IMR-90 (cell line): ENCODE data around the gene RP2. TPM values are rescaled to one million over a fixed set of nuclear protein-coding genes. Genes with fewer than 3 reads are reported as not detected.

Source experiments
- ATAC-seq: fragments of 200-7000 bp; cut with Tn5 transposase; 2 replicates; pipeline ENCODE4 v1.9.1; 2020; ENCODE audit warnings: low read depth, mild to moderate bottlenecking, moderate library complexity
- BruUV-seq: library from RNA; stranded (reverse); fragments of 400-500 nt; replicated peaks from 2 replicates; lab custom pipeline; 2021; lab: Mats Ljungman, UMichigan
- CTCF ChIA-PET: fragments of 300-600 bp; formaldehyde crosslinking; extraction: SDS; loops from one replicate; lab custom pipeline; 2021; ENCODE audit warnings: antibody characterized with exemption; lab: Yijun Ruan, JAX
- POLR2A ChIA-PET: fragments of 300-600 bp; sonication (Branson Sonifier 250); formaldehyde crosslinking; loops from one replicate; lab custom pipeline; 2022; ENCODE audit warnings: antibody characterized with exemption; ENCODE audit not compliant: unreplicated experiment; lab: Charles Lee
- DNase-seq: peaks from one replicate; pipeline ENCODE4 v3.0.0; 2013
- H2AFZ ChIP-seq: replicated peaks from 2 replicates; pipeline ENCODE3; 2013; ENCODE audit warnings: low read length, mild to moderate bottlenecking; ENCODE audit not compliant: poor library complexity
- H2AK5ac ChIP-seq: 2 replicates; pipeline ENCODE4 v1.6.1; 2013; ENCODE audit warnings: low read depth, low read length, inconsistent platforms
- H2AK9ac ChIP-seq: replicated peaks from 2 replicates; pipeline ENCODE3; 2013; ENCODE audit warnings: mild to moderate bottlenecking, low read depth, low read length, moderate library complexity; ENCODE audit not compliant: poor library complexity
- H2BK120ac ChIP-seq: 2 replicates; pipeline ENCODE4 v1.6.1; 2013; ENCODE audit warnings: low read depth, low read length, inconsistent platforms
- H2BK15ac ChIP-seq: 3 replicates; pipeline ENCODE4 v1.6.1; 2013; ENCODE audit warnings: low read depth, low read length, inconsistent platforms
- H2BK20ac ChIP-seq: 2 replicates; pipeline ENCODE4 v1.6.1; 2013; ENCODE audit warnings: low read depth, mild to moderate bottlenecking, inconsistent platforms, low read length, moderate library complexity
- H2BK5ac ChIP-seq: 2 replicates; pipeline ENCODE4 v1.6.1; 2013; ENCODE audit warnings: mild to moderate bottlenecking, low read depth, low read length, inconsistent platforms; ENCODE audit not compliant: poor library complexity, severe bottlenecking
- H3K14ac ChIP-seq: replicated peaks from 2 replicates; pipeline ENCODE4 v1.6.1; 2013; ENCODE audit warnings: low read depth, low read length, inconsistent platforms
- H3K18ac ChIP-seq: 2 replicates; pipeline ENCODE4 v1.6.1; 2013; ENCODE audit warnings: low read depth, low read length, control low read depth
- H3K23ac ChIP-seq: 2 replicates; pipeline ENCODE4 v1.6.1; 2013; ENCODE audit warnings: low read depth, low read length, inconsistent platforms
- H3K27ac ChIP-seq: 2 replicates; pipeline ENCODE4 v1.5.1; 2013; ENCODE audit warnings: mild to moderate bottlenecking, control low read depth, low read length; ENCODE audit not compliant: insufficient read depth
- H3K27me3 ChIP-seq: 2 replicates; pipeline ENCODE4 v1.6.1; 2013; ENCODE audit warnings: low read length; ENCODE audit not compliant: control insufficient read depth, insufficient read depth
- H3K36me3 ChIP-seq: 2 replicates; pipeline ENCODE4 v1.6.1; 2013; ENCODE audit warnings: low read length, mixed read lengths; ENCODE audit not compliant: control insufficient read depth, insufficient read depth
- H3K4ac ChIP-seq: 2 replicates; pipeline ENCODE4 v1.6.1; 2013; ENCODE audit warnings: low read depth, low read length, inconsistent platforms
- H3K4me1 ChIP-seq: 2 replicates; pipeline ENCODE4 v1.6.1; 2013; ENCODE audit warnings: low read length, mixed read lengths; ENCODE audit not compliant: control insufficient read depth, insufficient read depth
- H3K4me2 ChIP-seq: 2 replicates; pipeline ENCODE4 v1.6.1; 2013; ENCODE audit warnings: low read depth, mild to moderate bottlenecking, control low read depth, low read length, moderate library complexity
- H3K4me3 ChIP-seq: 2 replicates; pipeline ENCODE4 v1.5.1; 2013; ENCODE audit warnings: low read depth, mild to moderate bottlenecking, control low read depth, low read length, moderate library complexity; ENCODE audit not compliant: insufficient read depth
- H3K56ac ChIP-seq: 2 replicates; pipeline ENCODE4 v1.6.1; 2013; ENCODE audit warnings: low read length, inconsistent platforms; ENCODE audit not compliant: insufficient read depth; ENCODE audit errors: extremely low read depth
- H3K79me1 ChIP-seq, 2 experiments: 2 replicates each; pipeline ENCODE4 v1.6.1; 2013; ENCODE audit warnings: low read length in 2 of 2, inconsistent platforms in 1 of 2, low read depth in 1 of 2
- H3K9ac ChIP-seq: 2 replicates; pipeline ENCODE4 v1.6.1; 2013; ENCODE audit warnings: low read depth, low read length, control low read depth
- H3K9me1 ChIP-seq: 2 replicates; pipeline ENCODE4 v1.6.1; 2013; ENCODE audit warnings: low read length, inconsistent platforms; ENCODE audit not compliant: insufficient read depth
- H3K9me3 ChIP-seq: 2 replicates; pipeline ENCODE4 v1.6.1; 2013; ENCODE audit warnings: low read length; ENCODE audit not compliant: control insufficient read depth, insufficient read depth
- H4K20me1 ChIP-seq: 2 replicates; pipeline ENCODE4 v1.6.1; 2013; ENCODE audit warnings: low read length, inconsistent platforms; ENCODE audit not compliant: insufficient read depth
- H4K5ac ChIP-seq: 2 replicates; pipeline ENCODE4 v1.6.1; 2013; ENCODE audit warnings: mild to moderate bottlenecking, low read depth, low read length, control low read depth
- H4K8ac ChIP-seq, 2 experiments: 2 replicates each; pipeline ENCODE4 v1.6.1; 2013; ENCODE audit warnings: low read depth in 2 of 2, low read length in 2 of 2, control low read depth in 1 of 2, inconsistent platforms in 1 of 2
- H4K91ac ChIP-seq: 2 replicates; pipeline ENCODE4 v1.6.1; 2013; ENCODE audit warnings: low read depth, low read length, inconsistent platforms; ENCODE audit not compliant: insufficient read depth
- CHD1 ChIP-seq: IDR thresholded peaks from 2 replicates; pipeline ENCODE4 v1.6.1; 2012; ENCODE audit warnings: low read depth, low read length, improper control_type of control experiment
- CTCF ChIP-seq: conservative IDR thresholded peaks from 2 replicates; pipeline ENCODE4 v1.5.1; 2012; ENCODE audit warnings: mild to moderate bottlenecking, low read depth, low read length, improper control_type of control experiment
- FOS ChIP-seq: fragments of 150-350 bp; IDR thresholded peaks from 2 replicates; pipeline ENCODE4 v1.6.1; 2016; ENCODE audit warnings: low read depth, low read length
- MAFK ChIP-seq: IDR thresholded peaks from 2 replicates; pipeline ENCODE4 v1.6.1; 2012; ENCODE audit warnings: low read depth, low read length, improper control_type of control experiment
- MAZ ChIP-seq: IDR thresholded peaks from 2 replicates; pipeline ENCODE4 v1.6.1; 2012; ENCODE audit warnings: low read depth, mild to moderate bottlenecking, low read length, improper control_type of control experiment, moderate library complexity, borderline replicate concordance
- NFE2L2 ChIP-seq: fragments of 150-350 bp; IDR thresholded peaks from 2 replicates; pipeline ENCODE4 v1.6.1; 2016; ENCODE audit warnings: low read depth, mild to moderate bottlenecking, low read length
- RAD21 ChIP-seq: IDR thresholded peaks from 2 replicates; pipeline ENCODE4 v1.6.1; 2012; ENCODE audit warnings: low read length, improper control_type of control experiment
- RCOR1 ChIP-seq: IDR thresholded peaks from 2 replicates; pipeline ENCODE4 v1.6.1; 2012; ENCODE audit warnings: mild to moderate bottlenecking, low read length, improper control_type of control experiment; ENCODE audit not compliant: insufficient replicate concordance
- USF2 ChIP-seq: fragments of 150-350 bp; IDR thresholded peaks from 2 replicates; pipeline ENCODE4 v1.6.1; 2017; ENCODE audit warnings: mild to moderate bottlenecking, antibody characterized with exemption, low read length, low read depth
- dilution Hi-C: fragments of 300-500 bp; cut with HindIII; formaldehyde crosslinking; loops from one replicate; pipeline ENCODE4 v1.14.3; 2018; ENCODE audit warnings: low sequenced_read_pairs; ENCODE audit not compliant: unreplicated experiment
- in situ Hi-C: fragments of 300-500 bp; cut with MboI; formaldehyde crosslinking; loops from 3 replicates; pipeline ENCODE4 v1.14.3; 2019; ENCODE audit warnings: low sequenced_read_pairs, inconsistent platforms, mixed read lengths
- intact Hi-C: fragments of 100-400 bp; cut with micrococcal nuclease; formaldehyde crosslinking; loops from 2 replicates; pipeline ENCODE4 v1.10.0; 2022
- polyA plus RNA-seq, 3 experiments: library from polyadenylated mRNA; depleted of rRNA; stranded (reverse); fragments of >200 nt; gene quantifications; 2 replicates each; pipeline ENCODE4 v1.2.3, GENCODE V29; 2012; ENCODE audit warnings: low replicate concordance in 1 of 3
- total RNA-seq: library from RNA; depleted of rRNA; stranded (reverse); fragments of >200 nt; gene quantifications from 2 replicates; pipeline ENCODE4 v1.2.3, GENCODE V29; 2012

Gene RP2
- total and polyA plus RNA-seq, 2 of the 4 experiments (the other 2 are of a cell fraction), result 6.8 to 17.0 TPM

- Histone ChIP-seq H3K4me3 (no peak overlapping the region), H2BK20ac (no peak overlapping the region), H3K27ac (no peak overlapping the region), H2BK5ac (no peak overlapping the region), H3K4me1 (0 out of 2 replicates have a peak, but pooled peaks cover 2% of the 10 kb centered on the region), H3K4me2 (no peak overlapping the region), H3K36me3 (no peaks in the 10 kb centered on the region), H2AK9ac (no peak overlapping the region), H3K14ac (no peak overlapping the region), H3K18ac (no peak overlapping the region), H3K27me3 (no peaks in the 10 kb centered on the region), H3K79me1 (peaks cover 0 to 2% of the 10 kb centered on the region in 2 experiments; a peak in 2 of 4 replicates), H4K5ac (no peak overlapping the region), H3K9me3 (peaks cover 2% of the 10 kb centered on the region), H2BK120ac (no peak overlapping the region), H3K9ac (no peak overlapping the region), H3K4ac (no peak overlapping the region), H2BK15ac (no peak overlapping the region), H3K9me1 (no peaks in the 10 kb centered on the region), H4K8ac (no peak overlapping the region), H4K20me1 (peaks cover 21% of the 10 kb centered on the region), H4K91ac (no peak overlapping the region), H2AFZ (no peak overlapping the region), H3K56ac (no peak overlapping the region), H3K23ac (no peak overlapping the region), H2AK5ac (no peak overlapping the region)
- in situ Hi-C loops (no loop called here), dilution Hi-C loops (no loop called here), intact Hi-C loops (no loop called here)
- DNase-seq (no peak), ATAC-seq (no peak)
- BruUV-seq, result no TSS peak
- TF ChIP-seq FOS, result no peak
- TF ChIP-seq CTCF, result no peak
- no peak for TF ChIP-seq RAD21
- TF ChIP-seq MAZ, result no peak
- no peak for TF ChIP-seq NFE2L2
- no peak for TF ChIP-seq USF2
- no peak for TF ChIP-seq MAFK
- no peak for TF ChIP-seq RCOR1
- TF ChIP-seq CHD1, result no peak
- ChIA-PET POLR2A (no interaction called here), CTCF (no interaction called here)
These were observed 8.1 kb downstream of the RP2 start for GRCh38 chrX:46844913-46845312.
